Esophagus muscularis mucosa (tissue), 4 donors: ENCODE results near the gene CTNNA3. TPM values are rescaled to one million over a fixed set of nuclear protein-coding genes. Genes with fewer than 3 reads are reported as not detected.

Experiments
- DNase-seq: peaks from one replicate; pipeline ENCODE4 v3.0.0-alpha.2; 2017; ENCODE audit errors: extremely low spot score
- H3K27ac ChIP-seq, 4 donors: fragments of 200-600 bp; sonication (generic); replicated peaks in 1 of 4; 1 replicate in 3 of 4; 2 replicates in 1 of 4; pipeline ENCODE4 v1.5.1; 2016 to 2019; ENCODE audit warnings: mild to moderate bottlenecking in 1 of 4
- H3K27me3 ChIP-seq, 4 donors: fragments of 200-600 bp; sonication (generic); one replicate each; pipeline versions ENCODE4 v1.5.1 to v1.6.0; 2016 to 2019
- H3K36me3 ChIP-seq, 4 donors: fragments of 200-600 bp; sonication (generic); one replicate each; pipeline ENCODE4 v1.5.1; 2016 to 2019
- H3K4me1 ChIP-seq, 4 donors: fragments of 200-600 bp; sonication (generic); one replicate each; pipeline ENCODE4 v1.5.1; 2016 to 2019
- H3K4me3 ChIP-seq, 4 donors: fragments of 200-600 bp; sonication (generic); 1 replicate in 2 of 4; 2 replicates in 2 of 4; pipeline ENCODE4 v1.5.1; 2016 to 2019; ENCODE audit warnings: mild to moderate bottlenecking in 4 of 4, moderate library complexity in 1 of 4
- H3K9me3 ChIP-seq, 4 donors: fragments of 200-600 bp; sonication (generic); 1 replicate in 3 of 4; 2 replicates in 1 of 4; pipeline ENCODE4 v1.5.1; 2016 to 2019
- EP300 ChIP-seq: sonication (generic); formaldehyde crosslinking; IDR thresholded peaks from one replicate; pipeline ENCODE4 v1.6.1; 2017; ENCODE audit warnings: antibody characterized with exemption
- POLR2A ChIP-seq: fragments of 450-650 bp; IDR thresholded peaks from one replicate; pipeline ENCODE4 v1.6.1; 2017; ENCODE audit warnings: antibody characterized with exemption, moderate library complexity, mild to moderate bottlenecking, low read depth
- POLR2AphosphoS5 ChIP-seq, 2 donors: sonication (generic); formaldehyde crosslinking; IDR thresholded peaks; one replicate each; pipeline ENCODE4 v1.6.1; 2017; ENCODE audit warnings: antibody characterized with exemption in 2 of 2
- WGBS: methylation state at CpG from one replicate; pipeline ENCODE4 v1.1.5; 2018; 5-methylcytosine and 5-hydroxymethylcytosine counted together
- intact Hi-C: fragments of 100-400 bp; cut with DNase I; formaldehyde crosslinking; loops from one replicate; pipeline ENCODE4 v1.15.1; 2023
- total RNA-seq, 4 donors: library from RNA; depleted of rRNA; stranded (reverse); fragments of >200 nt; gene quantifications; one replicate each; pipeline versions ENCODE4 v1.1.0 to v1.2.1, GENCODE V29; 2016
- TF ChIP-seq, protein P1 (sequence below), 3 experiments: fragments of 200-600 bp in 2 of 3; fragments of 450-650 bp in 1 of 3; sonication (generic) in 2 of 3; IDR thresholded peaks; one replicate each; pipeline ENCODE4 v1.5.1; 2017 to 2019; ENCODE audit warnings: antibody characterized with exemption in 3 of 3, mild to moderate bottlenecking in 2 of 3, moderate library complexity in 1 of 3

CTNNA3 gene
- total RNA-seq, 4 donors from 2014 or later = 5.1 to 27.8 (median 17.6) TPM

GRCh38 chr10:66472156-66472555, 1223.8 kb downstream of the CTNNA3 start:
- H3K9me3 ChIP-seq = no peaks in the 10 kb centered on the region
- intact Hi-C loops = no loop called here
- 77% methylated on average over 1 of the region's 1 CpG for WGBS
- no peaks in the 10 kb centered on the region for H3K4me1 ChIP-seq
- H3K4me3 ChIP-seq = no peak overlapping the region
- DNase-seq = no peak
- H3K27ac ChIP-seq = no peak overlapping the region
- TF ChIP-seq POLR2A = no peak
- TF ChIP-seq, protein P1, sequence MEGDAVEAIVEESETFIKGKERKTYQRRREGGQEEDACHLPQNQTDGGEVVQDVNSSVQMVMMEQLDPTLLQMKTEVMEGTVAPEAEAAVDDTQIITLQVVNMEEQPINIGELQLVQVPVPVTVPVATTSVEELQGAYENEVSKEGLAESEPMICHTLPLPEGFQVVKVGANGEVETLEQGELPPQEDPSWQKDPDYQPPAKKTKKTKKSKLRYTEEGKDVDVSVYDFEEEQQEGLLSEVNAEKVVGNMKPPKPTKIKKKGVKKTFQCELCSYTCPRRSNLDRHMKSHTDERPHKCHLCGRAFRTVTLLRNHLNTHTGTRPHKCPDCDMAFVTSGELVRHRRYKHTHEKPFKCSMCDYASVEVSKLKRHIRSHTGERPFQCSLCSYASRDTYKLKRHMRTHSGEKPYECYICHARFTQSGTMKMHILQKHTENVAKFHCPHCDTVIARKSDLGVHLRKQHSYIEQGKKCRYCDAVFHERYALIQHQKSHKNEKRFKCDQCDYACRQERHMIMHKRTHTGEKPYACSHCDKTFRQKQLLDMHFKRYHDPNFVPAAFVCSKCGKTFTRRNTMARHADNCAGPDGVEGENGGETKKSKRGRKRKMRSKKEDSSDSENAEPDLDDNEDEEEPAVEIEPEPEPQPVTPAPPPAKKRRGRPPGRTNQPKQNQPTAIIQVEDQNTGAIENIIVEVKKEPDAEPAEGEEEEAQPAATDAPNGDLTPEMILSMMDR (IDR thresholded peaks at IDR 0.05) = no peak
- TF ChIP-seq EP300 = no peak
- TF ChIP-seq POLR2AphosphoS5 (IDR thresholded peaks at IDR 0.05) = no peak
- H3K27me3 ChIP-seq = no peaks in the 10 kb centered on the region
- H3K36me3 ChIP-seq = no peaks in the 10 kb centered on the region

GRCh38 chr10:66467042-66467441, 1229.0 kb downstream of the CTNNA3 start:
- no peaks in the 10 kb centered on the region for H3K9me3 ChIP-seq
- H3K27ac ChIP-seq = no peak overlapping the region
- H3K27me3 ChIP-seq = no peaks in the 10 kb centered on the region
- WGBS = 100% methylated on average over 1 of the region's 1 CpG
- no peak for TF ChIP-seq EP300
- no peak for TF ChIP-seq POLR2AphosphoS5 (IDR thresholded peaks at IDR 0.05)
- TF ChIP-seq, protein P1 (IDR thresholded peaks at IDR 0.05) = no peak
- no peak for TF ChIP-seq POLR2A
- H3K36me3 ChIP-seq = no peaks in the 10 kb centered on the region
- H3K4me1 ChIP-seq = no peaks in the 10 kb centered on the region
- intact Hi-C loops = no loop called here
- H3K4me3 ChIP-seq = no peak overlapping the region
- DNase-seq = no peak

- TF ChIP-seq POLR2A = no peak
- TF ChIP-seq, protein P1 (IDR thresholded peaks at IDR 0.05) = no peak
- TF ChIP-seq EP300 = no peak
- no peak for TF ChIP-seq POLR2AphosphoS5 (IDR thresholded peaks at IDR 0.05)
- no peaks in the 10 kb centered on the region for H3K9me3 ChIP-seq
- no peaks in the 10 kb centered on the region for H3K36me3 ChIP-seq
- DNase-seq = no peak
- H3K27me3 ChIP-seq = no peaks in the 10 kb centered on the region
- intact Hi-C loops = no loop called here
- H3K4me1 ChIP-seq = no peaks in the 10 kb centered on the region
- no peak overlapping the region for H3K27ac ChIP-seq
- no peak overlapping the region for H3K4me3 ChIP-seq
Observed at GRCh38 chr10:66466622-66467021, 1229.4 kb downstream of the CTNNA3 start.

GRCh38 chr10:66463611-66464010, 1232.4 kb downstream of the CTNNA3 start:
- Histone ChIP-seq H3K4me3 (no peak overlapping the region), H3K27me3 (no peaks in the 10 kb centered on the region), H3K9me3 (peaks cover 0 to 7% (median 0%) of the 10 kb centered on the region in 4 donors), H3K4me1 (no peaks in the 10 kb centered on the region), H3K36me3 (no peaks in the 10 kb centered on the region), H3K27ac (no peak overlapping the region)
- TF ChIP-seq EP300 (no peak), POLR2A (no peak), POLR2AphosphoS5 (IDR thresholded peaks at IDR 0.05) (no peak)
- TF ChIP-seq, protein P1 (IDR thresholded peaks at IDR 0.05) = no peak
- 89% methylated on average over 3 of the region's 3 CpGs for WGBS
- DNase-seq = no peak
- intact Hi-C loops = no loop called here

DNA sequence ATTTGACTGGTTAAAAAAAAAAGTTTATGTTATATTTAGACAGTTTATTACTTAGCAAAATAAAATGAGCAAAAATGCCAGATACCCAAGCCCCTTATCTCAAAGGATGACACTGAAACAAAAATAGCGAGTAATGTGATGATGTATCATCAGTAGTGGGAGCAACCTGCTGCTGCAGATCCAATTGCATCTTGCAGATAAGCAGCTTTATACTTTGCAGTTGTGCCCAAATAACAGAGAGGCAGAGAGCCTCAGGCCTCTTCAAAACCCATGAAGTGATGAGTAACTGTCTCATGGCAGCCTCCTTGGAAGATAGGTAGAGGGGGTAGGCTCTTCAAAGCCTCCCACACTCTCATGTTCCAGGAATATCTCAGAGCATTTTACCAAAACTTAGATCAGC, 1238.4 kb downstream of the CTNNA3 start:
- H3K4me3 ChIP-seq = no peak overlapping the region
- intact Hi-C loops = no loop called here
- H3K27ac ChIP-seq = no peak overlapping the region
- H3K9me3 ChIP-seq = peaks cover 0 to 7% (median 0%) of the 10 kb centered on the region in 4 donors
- WGBS = 90% methylated on average over 1 of the region's 1 CpG
- no peak for TF ChIP-seq POLR2A
- TF ChIP-seq, protein P1 (IDR thresholded peaks at IDR 0.05) = no peak
- no peak for TF ChIP-seq EP300
- no peak for TF ChIP-seq POLR2AphosphoS5 (IDR thresholded peaks at IDR 0.05)
- no peaks in the 10 kb centered on the region for H3K27me3 ChIP-seq
- no peaks in the 10 kb centered on the region for H3K36me3 ChIP-seq
- H3K4me1 ChIP-seq = no peaks in the 10 kb centered on the region
- DNase-seq = no peak
